ENCODE data around the gene PCDH1. TPM values are rescaled to one million over a fixed set of nuclear protein-coding genes. Genes with fewer than 3 reads are reported as not detected.
A peak's percentile ranks its signal among the peaks of the same experiment; 100 is the strongest.

Gene PCDH1
- total and polyA plus RNA-seq, 2 of the 13 experiments (the other 11 are each of a cell fraction or from before 2014, with no cell fraction given): 0.11 to 0.83 TPM

- TF ChIP-seq THAP9 (CRISPR knock-in tag; IDR thresholded peaks at IDR 0.05; ENCODE audit: borderline replicate concordance) (peak; percentile 40; the same call in 1 of the 2 replicates), DRAP1 (CRISPR knock-in tag; IDR thresholded peaks at IDR 0.05) (peak; percentile 40; the same call in 1 of the 2 replicates), TARDBP (CRISPR knock-in tag; IDR thresholded peaks at IDR 0.05) (peak; percentile 45; the same call in 1 of the 2 replicates), ZNF18 (CRISPR knock-in tag; IDR thresholded peaks at IDR 0.05; ENCODE audit: insufficient replicate concordance) (no peak), SRSF1 (optimal IDR thresholded peaks at IDR 0.05; ENCODE audit: low read depth, low read length) (peak; percentile 65), THAP8 (CRISPR knock-in tag; IDR thresholded peaks at IDR 0.05; ENCODE audit: borderline replicate concordance) (no peak), ZNF747 (CRISPR knock-in tag; IDR thresholded peaks at IDR 0.05; ENCODE audit: borderline replicate concordance) (peak; percentile 44; the same call in 1 of the 2 replicates), ZNF576 (CRISPR knock-in tag; IDR thresholded peaks at IDR 0.05) (no peak), ZNF784 (CRISPR knock-in tag; IDR thresholded peaks at IDR 0.05; ENCODE audit: borderline replicate concordance) (no peak), RBFOX2 (IDR thresholded peaks at IDR 0.05; ENCODE audit: low read depth, low read length) (no peak), CENPX (CRISPR knock-in tag; IDR thresholded peaks at IDR 0.05) (no peak), ZNF572 (CRISPR knock-in tag; IDR thresholded peaks at IDR 0.05) (no peak), TFDP1 (CRISPR knock-in tag; IDR thresholded peaks at IDR 0.05; ENCODE audit: borderline replicate concordance) (no peak; the same call in 1 of the 2 replicates), NR2F2 (IDR thresholded peaks at IDR 0.05; ENCODE audit: borderline replicate concordance, low read depth) (no peak), CEBPZ (IDR thresholded peaks at IDR 0.05; ENCODE audit: low read length) (no peak)
Measured at GRCh38 chr5:141849415-141850243, 28.6 kb downstream of the PCDH1 start (continued).
